GM19351 (cell line): ENCODE results near the gene PLEKHM1.
A peak's percentile ranks its signal among the peaks of the same experiment; 100 is the strongest.
"Not testable (repeated sequence)": the region's sequence is repeated elsewhere in the genome, so short reads cannot be mapped to it uniquely, and the experiment has no call there.

ENCODE experiments used
- ATAC-seq: cut with Tn5 transposase; IDR thresholded peaks from one replicate; pipeline ENCODE4 v1.9.1; 2021; ENCODE audit warnings: mild to moderate bottlenecking, moderate library complexity; ENCODE audit not compliant: unreplicated experiment

PLEKHM1 gene

DNA sequence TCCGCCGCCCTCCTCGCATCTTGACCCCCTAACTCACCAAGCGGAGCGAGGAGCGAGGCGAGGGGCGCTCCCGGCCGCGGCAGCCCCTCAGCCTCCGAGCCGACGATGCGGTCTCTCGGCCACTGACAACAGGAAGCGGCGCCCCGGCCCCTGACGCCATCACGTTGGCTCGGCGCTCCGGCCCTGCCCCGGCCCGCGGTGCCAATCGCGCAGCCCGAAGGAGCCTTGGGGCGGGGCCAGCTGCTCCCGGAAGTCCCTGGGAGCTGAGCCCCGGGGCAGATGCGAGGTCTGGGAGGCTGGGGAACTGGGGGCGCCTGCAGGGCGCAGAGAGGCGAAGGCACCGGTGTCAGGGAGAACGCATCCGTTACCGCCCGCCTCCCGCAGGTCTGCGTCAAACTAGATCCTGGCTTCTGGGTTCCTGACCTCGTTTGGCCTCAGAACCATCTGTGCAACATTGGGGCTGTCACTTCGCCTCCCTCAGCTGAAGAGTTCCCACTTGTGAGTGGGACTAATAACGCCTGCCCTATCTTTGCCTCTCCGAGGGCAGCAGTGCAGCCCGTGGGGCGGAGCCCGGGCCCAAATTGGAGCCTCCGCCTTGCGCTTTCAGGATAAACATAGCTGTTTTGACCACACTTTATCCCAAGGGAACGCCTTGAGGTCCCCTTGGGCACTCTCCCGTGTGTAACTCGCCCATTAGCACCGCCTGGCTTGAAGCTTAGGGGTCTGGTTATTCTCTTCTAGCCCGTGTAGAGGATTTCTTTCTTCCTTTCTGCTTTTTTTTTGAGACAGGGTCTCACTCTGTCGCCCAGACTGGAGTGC lies at the start of gene PLEKHM1:
PLEKHM1 (minus strand) TSS at position 107 of the 819 bp plus-strand sequence. CDS start 8,237 bp downstream, outside the sequence.
- ATAC-seq, result peak; percentile 93

DNA sequence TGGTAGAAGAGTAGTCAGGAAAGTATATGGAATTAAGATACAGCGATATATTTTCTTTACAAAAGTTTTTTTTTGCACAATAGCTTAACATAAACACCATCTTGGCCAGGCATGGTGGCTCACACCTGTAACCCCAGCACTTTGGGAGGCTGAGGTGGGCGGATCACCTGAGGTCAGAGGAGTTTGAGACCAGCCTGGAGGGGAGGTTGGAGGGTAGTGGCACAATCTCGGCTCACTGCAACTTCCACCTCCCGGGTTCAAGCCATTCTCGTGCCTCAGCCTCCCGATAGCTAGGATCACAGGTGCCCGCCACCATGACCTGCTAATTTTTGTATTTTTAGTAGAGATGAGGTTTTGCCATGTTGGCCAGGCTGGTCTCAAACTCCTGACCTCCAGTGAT lies 47.6 kb upstream of the PLEKHM1 start:
- not testable (repeated sequence) for ATAC-seq

GRCh38 chr17:45506072-45506471 lies 15.6 kb upstream of the PLEKHM1 start:
- ATAC-seq, result not testable (repeated sequence)

GRCh38 chr17:45505183-45505582 lies 14.7 kb upstream of the PLEKHM1 start:
- ATAC-seq, result not testable (repeated sequence)

DNA sequence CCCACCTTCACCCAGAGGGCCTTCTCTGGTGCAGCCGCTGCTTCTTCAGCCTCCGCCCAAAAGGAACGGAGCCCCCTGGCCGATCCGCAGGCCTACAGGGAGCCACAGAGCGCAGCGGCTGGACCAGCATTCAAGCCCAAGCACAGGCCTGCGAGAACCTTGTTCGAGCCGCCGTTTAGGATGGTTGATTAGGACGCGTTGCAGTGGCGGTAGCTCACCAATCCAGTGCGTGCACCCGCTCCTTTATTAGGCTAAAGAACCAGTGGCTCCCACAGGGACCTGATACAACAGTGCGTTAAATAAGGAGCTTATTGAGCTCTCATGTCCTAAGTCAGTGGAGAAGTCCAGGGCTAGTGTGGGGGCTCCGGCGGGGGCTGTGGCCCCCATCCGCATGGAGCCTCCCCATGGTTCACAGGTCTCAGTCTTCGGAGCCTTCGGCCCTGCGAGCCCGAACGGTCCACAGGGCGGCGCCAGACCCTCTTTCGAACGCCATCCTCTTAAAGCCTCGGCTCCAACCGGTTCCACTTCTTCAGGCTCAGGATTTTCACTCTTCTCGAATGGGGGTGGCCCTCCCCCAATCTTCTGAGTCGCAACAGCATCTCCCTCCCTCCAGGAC lies 10.7 kb upstream of the PLEKHM1 start:
- not testable (repeated sequence) for ATAC-seq

- ATAC-seq, result not testable (repeated sequence)
Measured at GRCh38 chr17:45500478-45500877, 10.0 kb upstream of the PLEKHM1 start.

DNA sequence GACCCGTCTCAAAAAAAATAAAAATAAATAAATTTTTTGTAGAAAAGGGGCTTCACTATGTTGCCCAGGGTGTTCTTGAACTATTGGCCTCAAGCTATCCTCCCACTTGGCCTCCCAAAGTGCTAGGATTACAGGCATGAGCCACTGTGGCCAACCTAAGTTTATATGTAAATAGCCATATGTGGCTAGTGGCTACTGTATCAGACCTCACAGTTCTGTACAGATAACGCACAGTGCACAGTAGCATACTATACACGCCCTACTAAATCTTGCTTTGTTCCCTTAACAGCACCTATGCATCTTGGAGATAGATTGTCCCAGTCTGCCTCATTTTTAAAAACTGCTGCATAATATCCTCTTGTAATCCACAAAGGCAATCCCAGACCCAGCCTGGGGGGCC lies 8.7 kb upstream of the PLEKHM1 start:
- ATAC-seq, result not testable (repeated sequence)

GRCh38 chr17:45498377-45498776 lies 7.9 kb upstream of the PLEKHM1 start:
- ATAC-seq, result not testable (repeated sequence)

DNA sequence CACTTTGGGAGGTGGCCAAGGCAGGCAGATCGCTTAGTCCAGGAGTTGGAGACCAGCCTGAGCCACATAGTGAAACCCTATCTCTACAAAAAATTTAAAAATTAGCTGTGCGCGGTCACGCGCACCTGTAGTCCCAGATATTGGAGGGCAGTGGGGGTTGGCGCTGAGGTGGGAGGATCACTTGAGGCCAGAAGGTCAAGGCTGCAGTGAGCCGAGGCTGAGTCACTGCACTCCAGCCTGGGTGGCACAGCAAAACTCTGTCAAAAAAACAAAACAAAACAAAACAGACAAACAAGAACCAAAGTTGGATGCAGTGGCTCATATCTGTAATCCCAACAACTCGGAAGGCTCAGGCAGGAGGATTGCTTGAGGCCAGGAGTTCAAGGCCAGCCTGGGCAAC lies 6.9 kb upstream of the PLEKHM1 start:
- not testable (repeated sequence) for ATAC-seq

GRCh38 chr17:45496507-45496906 lies 6.0 kb upstream of the PLEKHM1 start:
- ATAC-seq, result not testable (repeated sequence)

DNA sequence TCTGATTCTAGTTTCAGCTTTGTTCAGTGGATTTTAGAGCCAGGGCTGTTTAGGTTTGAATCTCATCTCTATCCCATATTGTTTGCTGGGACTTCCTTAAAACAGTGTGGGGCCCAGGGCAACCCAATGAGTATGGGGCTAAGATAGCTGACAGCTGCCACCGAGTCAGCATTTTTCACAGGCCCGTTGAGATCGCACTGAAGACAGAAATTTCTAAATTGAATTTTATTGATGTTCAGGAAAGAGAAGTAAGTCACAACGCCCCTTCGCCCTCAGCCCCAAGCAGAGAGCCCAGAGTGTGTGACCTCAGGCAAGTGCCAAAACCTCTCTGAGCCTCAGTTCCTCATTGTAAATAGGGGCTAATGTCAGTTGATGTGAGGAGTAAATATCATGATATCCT lies 4.0 kb upstream of the PLEKHM1 start:
- ATAC-seq, result not testable (repeated sequence)

- ATAC-seq, result not testable (repeated sequence)
Measured at GRCh38 chr17:45492156-45492555, 1.6 kb upstream of the PLEKHM1 start.

GRCh38 chr17:45490198-45490597 lies 323 bp downstream of the PLEKHM1 start:
- peak; percentile 24 for ATAC-seq

GRCh38 chr17:45487704-45488103 lies 2.8 kb downstream of the PLEKHM1 start:
- ATAC-seq, result not testable (repeated sequence)

GRCh38 chr17:45483591-45484216 lies 6.8 kb downstream of the PLEKHM1 start:
- ATAC-seq, result not testable (repeated sequence)

GRCh38 chr17:45483177-45483576 lies 7.3 kb downstream of the PLEKHM1 start:
- not testable (repeated sequence) for ATAC-seq

DNA sequence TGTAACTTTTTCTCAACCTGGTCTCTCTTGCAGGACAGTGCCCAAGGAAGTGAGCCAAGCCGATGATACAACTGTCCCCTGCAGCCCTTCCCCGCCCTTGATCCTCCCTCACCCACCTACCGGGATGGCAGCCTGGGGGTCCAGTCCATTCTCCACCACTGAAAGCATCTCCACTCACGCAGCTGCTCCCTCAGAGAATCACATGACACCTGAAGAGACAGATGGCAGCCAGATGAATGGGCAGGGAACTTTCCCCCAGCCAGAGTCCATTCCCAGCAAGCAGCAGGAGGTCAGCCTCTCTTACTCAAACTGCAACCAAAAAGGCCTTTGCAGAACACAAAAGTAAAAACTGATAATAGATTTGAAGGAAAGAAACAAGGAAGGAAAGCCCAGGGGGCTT lies 8.2 kb downstream of the PLEKHM1 start:
- ATAC-seq, result not testable (repeated sequence)

GRCh38 chr17:45475436-45475835 lies 15.1 kb downstream of the PLEKHM1 start:
- not testable (repeated sequence) for ATAC-seq

DNA sequence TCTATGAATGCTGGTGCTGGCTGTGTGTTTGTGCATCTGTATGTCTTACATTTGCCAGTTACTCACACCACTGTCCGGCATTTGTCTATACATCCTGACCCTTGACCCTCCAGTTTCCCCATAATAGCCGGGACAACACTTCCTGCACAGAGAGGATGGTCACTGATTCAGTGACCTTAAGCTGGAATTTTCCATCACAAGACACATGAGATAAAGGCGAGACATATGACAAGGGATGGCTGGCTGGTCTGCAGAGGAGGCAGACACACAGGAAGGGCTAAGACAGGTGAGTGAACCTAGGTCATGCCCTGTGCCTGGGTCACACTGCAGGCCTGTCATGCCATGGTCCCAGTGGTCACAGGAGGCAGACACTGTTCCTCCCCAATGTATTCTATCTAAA lies 18.3 kb downstream of the PLEKHM1 start:
- not testable (repeated sequence) for ATAC-seq

DNA sequence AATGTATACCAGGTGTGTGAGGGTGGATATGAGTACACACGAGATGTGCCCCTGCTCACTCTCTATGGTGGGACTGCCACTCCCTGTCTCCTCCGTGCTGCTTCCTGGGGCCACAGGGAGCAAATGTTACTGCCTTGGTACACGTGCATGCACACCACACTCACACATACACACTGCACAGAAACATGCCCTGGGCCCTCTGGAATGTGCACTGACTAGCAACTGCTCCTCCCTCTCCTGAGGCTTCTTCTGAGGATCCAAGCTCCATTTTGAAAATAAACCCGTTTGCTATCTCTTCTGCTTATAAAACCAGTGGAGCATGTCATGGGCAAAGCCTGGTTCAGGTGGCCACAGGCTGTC lies 21.3 kb downstream of the PLEKHM1 start:
- not testable (repeated sequence) for ATAC-seq
